Ovary (tissue), 9 donors: Measurements from ENCODE around the gene KLHL42. TPM values are rescaled to one million over a fixed set of nuclear protein-coding genes. Genes with fewer than 3 reads are reported as not detected.
A peak's percentile ranks its signal among the peaks of the same experiment; 100 is the strongest.

Experiments used
- DNase-seq, 5 donors: peaks; one replicate each; pipeline ENCODE4 v3.0.0-alpha.2; 2019 to 2020
- H3K27ac ChIP-seq, 2 donors: fragments of 200-600 bp; one replicate each; pipeline versions ENCODE4 v1.5.1 to v1.8.0; 2019 to 2022
- H3K27me3 ChIP-seq: fragments of 200-600 bp; one replicate; pipeline ENCODE4 v1.8.0; 2022
- H3K36me3 ChIP-seq: fragments of 200-600 bp; sonication (generic); one replicate; pipeline ENCODE4 v1.5.1; 2019
- H3K4me1 ChIP-seq: one replicate; pipeline ENCODE4 v1.8.1; 2013; ENCODE audit warnings: mild to moderate bottlenecking, moderate library complexity; ENCODE audit not compliant: insufficient read depth
- H3K4me3 ChIP-seq: fragments of 200-600 bp; sonication (generic); one replicate; pipeline ENCODE4 v1.5.1; 2017
- H3K9me3 ChIP-seq, 2 donors: fragments of 200-600 bp in 1 of 2; sonication (generic) in 1 of 2; one replicate each; pipeline versions ENCODE4 v1.5.1 to v1.8.1; 2013 to 2019; ENCODE audit warnings: mild to moderate bottlenecking in 1 of 2, moderate library complexity in 1 of 2
- EP300 ChIP-seq: sonication (generic); formaldehyde crosslinking; IDR thresholded peaks from one replicate; pipeline ENCODE4 v1.6.1; 2017; ENCODE audit warnings: antibody characterized with exemption
- POLR2A ChIP-seq: fragments of 450-650 bp; IDR thresholded peaks from one replicate; pipeline ENCODE4 v1.6.1; 2017; ENCODE audit warnings: antibody characterized with exemption, mild to moderate bottlenecking, moderate library complexity
- WGBS, 3 donors: extraction: QIAGEN DNeasy Blood & Tissue Kit in 1 of 3; methylation state at CpG; one replicate each; pipeline versions ENCODE4 v1.1.5 to v1.1.7; 2013 to 2017; 5-methylcytosine and 5-hydroxymethylcytosine counted together
- intact Hi-C, 4 donors: fragments of 100-400 bp; cut with DNase I; formaldehyde crosslinking; loops; one replicate each; pipeline versions ENCODE4 v1.11.0 to v1.15.1; 2022 to 2023
- polyA plus RNA-seq, 2 donors: library from polyadenylated mRNA; stranded (reverse); fragments of 200-250 nt in 1 of 2; fragments of 350-450 nt in 1 of 2; fragmentation: Illumina TruSeq in 1 of 2; extraction: RNeasy Lipid Tissue Mini Kit (QIAGEN cat#74804) in 1 of 2; gene quantifications; one replicate each; pipeline ENCODE4 v1.2.3, GENCODE V29; 2013 to 2014
- total RNA-seq, 7 donors: library from RNA; depleted of rRNA in 2 of 7; stranded (reverse); fragments of >200 nt in 2 of 7; fragmentation: NEBNext Ultra II Directional in 3 of 7; extraction: Animal tissue kit (Norgen Biotek cat#: 25700) in 3 of 7; gene quantifications; one replicate each; pipeline versions ENCODE4 v1.1.0 to v1.2.4, GENCODE V29; 2016 to 2023
- TF ChIP-seq, protein P1 (sequence below), 3 donors: fragments of 450-650 bp in 2 of 3; fragments of 200-600 bp in 1 of 3; IDR thresholded peaks; one replicate each; pipeline versions ENCODE4 v1.5.1 to v1.8.0; 2016 to 2022; ENCODE audit warnings: antibody characterized with exemption in 3 of 3, mild to moderate bottlenecking in 1 of 3
- donor health status: DM: no; HTN: no; CAD: no; lungs with moderate emphysema.
- donor health status: DM: no; HTN: no; CAD: no.
- donor health status: Bipolar disorder and iron deficiency.
- donor health status: DM: yes; HTN: yes; CAD: no.
- donor health status: DM: no; HTN: no; CAD: no.
- donor health status: DM: yes; HTN: yes; CAD: no.

Gene KLHL42
- total and polyA plus RNA-seq, 9 donors = 7.0 to 28.4 (median 18.8) TPM

DNA sequence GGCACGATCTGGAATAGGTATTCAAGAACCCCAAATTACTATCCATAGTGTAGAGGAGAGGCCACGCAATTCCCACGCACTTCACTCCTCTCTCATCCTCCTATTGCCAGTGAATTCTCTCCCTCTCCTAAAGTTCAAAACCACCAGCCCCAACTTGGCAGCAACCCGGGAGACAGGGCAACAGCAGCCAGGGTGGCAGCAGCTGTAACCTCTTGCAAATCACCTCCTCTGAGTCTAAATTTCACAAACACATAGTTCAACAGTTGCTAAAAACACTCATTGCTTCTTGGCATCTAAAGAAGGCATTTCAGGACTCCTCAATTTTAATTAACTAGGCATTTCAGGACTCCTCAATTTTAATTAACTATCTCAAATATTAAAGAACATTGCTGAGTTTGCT is 37.7 kb downstream of the KLHL42 start:
- no peak for DNase-seq
- intact Hi-C loops = loop anchor here in 1 of 4 donors (10.0 kb wide), 1 partner anchor 73 kb away; no protein-coding TSS in a partner anchor
- H3K27ac ChIP-seq = no peak overlapping the region
- H3K4me3 ChIP-seq = no peak overlapping the region
- H3K4me1 ChIP-seq = peaks cover 2% of the 10 kb centered on the region
- H3K27me3 ChIP-seq = no peaks in the 10 kb centered on the region
- H3K9me3 ChIP-seq = no peaks in the 10 kb centered on the region
- WGBS, 3 donors = 59 to 70% (median 66%) methylated on average over 4 of the region's 4 CpGs
- TF ChIP-seq, protein P1, sequence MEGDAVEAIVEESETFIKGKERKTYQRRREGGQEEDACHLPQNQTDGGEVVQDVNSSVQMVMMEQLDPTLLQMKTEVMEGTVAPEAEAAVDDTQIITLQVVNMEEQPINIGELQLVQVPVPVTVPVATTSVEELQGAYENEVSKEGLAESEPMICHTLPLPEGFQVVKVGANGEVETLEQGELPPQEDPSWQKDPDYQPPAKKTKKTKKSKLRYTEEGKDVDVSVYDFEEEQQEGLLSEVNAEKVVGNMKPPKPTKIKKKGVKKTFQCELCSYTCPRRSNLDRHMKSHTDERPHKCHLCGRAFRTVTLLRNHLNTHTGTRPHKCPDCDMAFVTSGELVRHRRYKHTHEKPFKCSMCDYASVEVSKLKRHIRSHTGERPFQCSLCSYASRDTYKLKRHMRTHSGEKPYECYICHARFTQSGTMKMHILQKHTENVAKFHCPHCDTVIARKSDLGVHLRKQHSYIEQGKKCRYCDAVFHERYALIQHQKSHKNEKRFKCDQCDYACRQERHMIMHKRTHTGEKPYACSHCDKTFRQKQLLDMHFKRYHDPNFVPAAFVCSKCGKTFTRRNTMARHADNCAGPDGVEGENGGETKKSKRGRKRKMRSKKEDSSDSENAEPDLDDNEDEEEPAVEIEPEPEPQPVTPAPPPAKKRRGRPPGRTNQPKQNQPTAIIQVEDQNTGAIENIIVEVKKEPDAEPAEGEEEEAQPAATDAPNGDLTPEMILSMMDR (IDR thresholded peaks at IDR 0.05) = no peak
- no peak for TF ChIP-seq POLR2A
- no peak for TF ChIP-seq EP300
- no peaks in the 10 kb centered on the region for H3K36me3 ChIP-seq

DNA sequence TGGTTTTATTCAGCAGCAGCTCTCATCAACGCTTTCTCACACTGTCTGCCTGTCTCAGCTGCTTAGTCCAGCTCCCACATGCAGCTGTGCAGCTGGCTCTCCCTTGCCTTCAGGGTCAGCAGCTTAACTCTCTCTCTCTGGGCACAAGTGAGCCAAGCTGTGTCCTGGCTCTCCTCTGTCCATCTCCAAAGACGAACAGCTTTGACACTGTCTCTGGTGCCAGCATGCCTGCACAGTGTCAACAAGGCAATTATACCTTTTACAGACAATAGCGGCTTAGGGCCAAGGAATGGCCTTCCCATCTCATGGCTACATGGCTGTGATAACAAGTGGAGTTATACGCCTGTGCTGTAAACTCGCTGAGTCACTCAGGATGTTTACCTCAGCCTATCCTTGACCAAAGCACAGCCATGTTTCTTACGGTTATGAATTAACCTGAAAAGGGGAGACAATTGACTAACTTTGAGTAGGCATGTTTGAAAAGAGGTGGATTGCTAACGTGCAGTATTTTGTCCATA is 38.4 kb downstream of the KLHL42 start:
- intact Hi-C loops = loop anchor here in 1 of 4 donors (10.0 kb wide), 1 partner anchor 74 kb away; no protein-coding TSS in a partner anchor
- H3K27me3 ChIP-seq = no peaks in the 10 kb centered on the region
- 23 to 36% (median 28%) methylated on average over 7 of the region's 7 CpGs for WGBS, 3 donors
- no peaks in the 10 kb centered on the region for H3K36me3 ChIP-seq
- no peak overlapping the region for H3K4me3 ChIP-seq
- peaks cover 2% of the 10 kb centered on the region for H3K4me1 ChIP-seq
- H3K9me3 ChIP-seq = no peaks in the 10 kb centered on the region
- H3K27ac ChIP-seq = peak overlapping the region in 1 of 2 donors; percentile 11
- TF ChIP-seq EP300 = no peak
- TF ChIP-seq, protein P1 (IDR thresholded peaks at IDR 0.05) = no peak
- TF ChIP-seq POLR2A = no peak
- DNase-seq = peak in 4 of 5 donors; percentile 27 to 38 (median 32)

DNA sequence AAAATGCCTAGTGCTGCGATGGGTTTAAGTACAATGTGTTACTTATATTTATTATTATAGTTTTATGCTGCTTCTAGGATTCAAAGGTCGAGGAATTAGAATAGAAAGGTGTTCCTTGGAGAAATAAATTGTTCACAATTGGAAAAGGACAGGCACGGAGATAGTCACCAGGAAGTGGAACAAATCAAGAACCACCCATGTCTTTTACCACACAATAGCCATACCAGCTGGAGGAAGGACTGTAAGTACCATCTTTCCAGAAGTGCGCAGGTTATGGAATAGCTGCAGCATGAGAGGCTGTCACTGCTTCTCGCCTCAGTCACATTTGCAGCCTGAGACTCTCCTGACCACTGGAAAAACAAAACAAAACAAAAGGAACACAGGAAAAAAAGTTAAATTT is 40.5 kb downstream of the KLHL42 start:
- intact Hi-C loops = no loop called here

DNA sequence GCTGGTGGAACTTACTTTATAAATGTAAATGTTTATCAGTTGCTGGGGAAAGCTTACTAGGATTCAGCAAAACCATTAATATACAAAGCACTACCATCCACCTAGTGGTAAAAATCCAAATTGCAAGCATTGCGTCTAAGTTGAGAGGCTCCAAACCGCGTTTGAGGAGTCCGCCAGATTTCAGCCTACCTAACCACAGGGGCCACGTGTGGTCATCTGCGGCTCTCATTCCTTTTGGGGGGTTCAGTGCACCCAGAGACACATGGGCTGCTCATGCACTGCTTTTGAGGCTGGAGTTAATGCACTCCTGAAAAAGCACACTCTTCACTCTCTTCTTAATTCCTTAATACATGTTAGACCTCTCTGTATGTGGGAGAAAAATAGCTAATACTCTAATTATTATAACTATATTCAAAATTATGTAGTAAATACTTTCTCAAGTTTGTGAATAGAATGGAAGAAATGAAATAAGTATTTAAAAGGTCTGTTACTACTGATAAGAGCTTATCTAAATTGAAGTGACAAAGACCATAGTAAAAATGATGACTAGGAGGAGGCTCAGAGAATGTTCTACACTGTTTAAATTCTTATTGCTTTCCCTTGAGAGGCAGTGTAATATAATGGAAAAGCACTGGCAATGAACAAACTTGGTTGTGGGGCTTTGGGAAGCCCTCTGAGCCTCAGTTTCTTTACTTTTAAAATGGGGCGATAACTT is 41.4 kb downstream of the KLHL42 start:
- Histone ChIP-seq H3K9me3 (no peaks in the 10 kb centered on the region), H3K4me1 (peaks cover 2% of the 10 kb centered on the region), H3K36me3 (no peaks in the 10 kb centered on the region), H3K27me3 (no peaks in the 10 kb centered on the region), H3K4me3 (no peak overlapping the region), H3K27ac (no peak overlapping the region)
- TF ChIP-seq EP300 (no peak), POLR2A (no peak)
- TF ChIP-seq, protein P1 (IDR thresholded peaks at IDR 0.05) = peak; percentile 10 to 48 (median 45)
- WGBS, 3 donors = 15 to 16% (median 15%) methylated on average over 7 of the region's 7 CpGs
- intact Hi-C loops = no loop called here
- DNase-seq = peak in 2 of 5 donors; percentile 21 to 28

More for the DNA sequence above, 40.5 kb downstream of the KLHL42 start:
- Histone ChIP-seq H3K27ac (no peak overlapping the region), H3K36me3 (no peaks in the 10 kb centered on the region), H3K27me3 (no peaks in the 10 kb centered on the region), H3K4me1 (peaks cover 2% of the 10 kb centered on the region), H3K9me3 (no peaks in the 10 kb centered on the region), H3K4me3 (no peak overlapping the region)
- WGBS, 3 donors = 73 to 84% (median 83%) methylated on average over 5 of the region's 5 CpGs
- DNase-seq = no peak
- TF ChIP-seq POLR2A (no peak), EP300 (no peak)
- TF ChIP-seq, protein P1 (IDR thresholded peaks at IDR 0.05) = no peak
